CD4-positive, alpha-beta T cell treated with Interleukin-1 beta for 1 hour (primary cell): ENCODE data around the gene PTPRE.
A peak's percentile ranks its signal among the peaks of the same experiment; 100 is the strongest.

Experiments
- DNase-seq, 2 donors: peaks; one replicate each; pipeline ENCODE4 v3.0.0-alpha.2; 2020 to 2022

The PTPRE gene

GRCh38 chr10:128049226-128050120 is 142.6 kb downstream of the PTPRE start:
- DNase-seq, result peak in 1 of 2 donors; percentile 43

GRCh38 chr10:128050121-128050516 is 143.2 kb downstream of the PTPRE start:
- DNase-seq, result no peak

- peak in 1 of 2 donors; percentile 44 for DNase-seq
Measured at GRCh38 chr10:128050936-128051335, 144.0 kb downstream of the PTPRE start.

GRCh38 chr10:128051548-128051947 is 144.6 kb downstream of the PTPRE start:
- DNase-seq, result no peak

- no peak for DNase-seq
Measured at GRCh38 chr10:128052696-128053095, 145.8 kb downstream of the PTPRE start.

- DNase-seq, result no peak
Measured at GRCh38 chr10:128053356-128053755, 146.5 kb downstream of the PTPRE start.

- peak in 1 of 2 donors; percentile 63 for DNase-seq
Measured at GRCh38 chr10:128054163-128054970, 147.5 kb downstream of the PTPRE start.

- no peak for DNase-seq
Measured at GRCh38 chr10:128055061-128055868, 148.4 kb downstream of the PTPRE start.

GRCh38 chr10:128056303-128057050 is 149.6 kb downstream of the PTPRE start:
- DNase-seq, result no peak

- DNase-seq, result no peak
Measured at GRCh38 chr10:128058106-128058749, 151.3 kb downstream of the PTPRE start.

GRCh38 chr10:128058750-128059134 is 151.8 kb downstream of the PTPRE start:
- no peak for DNase-seq

GRCh38 chr10:128059266-128059981 is 152.5 kb downstream of the PTPRE start:
- no peak for DNase-seq

- DNase-seq, result no peak
Measured at GRCh38 chr10:128059982-128060293, 153.0 kb downstream of the PTPRE start.

GRCh38 chr10:128060341-128061250 is 153.7 kb downstream of the PTPRE start:
- DNase-seq, result no peak

- DNase-seq, result no peak
Measured at GRCh38 chr10:128061306-128062300, 154.7 kb downstream of the PTPRE start.

- peak; percentile 29 to 32 for DNase-seq
Measured at GRCh38 chr10:128062331-128062880, 155.5 kb downstream of the PTPRE start.

- peak; percentile 71 to 73 for DNase-seq
Measured at GRCh38 chr10:128062881-128063563, 156.1 kb downstream of the PTPRE start.

- DNase-seq, result no peak
Measured at GRCh38 chr10:128063736-128064107, 156.8 kb downstream of the PTPRE start.
